HEK293 (cell line): ENCODE measurements around the gene AKT2.

Experiments
- CTCF ChIA-PET: fragments of 350-600 bp; formaldehyde crosslinking; extraction: SDS; loops from one replicate; lab custom pipeline; 2021; ENCODE audit warnings: antibody characterized with exemption; lab: Yijun Ruan, JAX
- POLR2A ChIA-PET: fragments of 300-600 bp; formaldehyde crosslinking; extraction: SDS; loops from one replicate; lab custom pipeline; 2020; ENCODE audit warnings: antibody characterized with exemption, inconsistent platforms; lab: Yijun Ruan, JAX
- H3K27ac ChIP-seq: fragments of 200-500 bp; sonication (Bioruptor generic); 2 replicates; pipeline ENCODE4 v1.5.1; 2014; ENCODE audit warnings: low read depth, low read length, control low read depth, inconsistent platforms; ENCODE audit errors: extremely low read depth
- H3K36me3 ChIP-seq, 2 experiments: fragments of 200-500 bp in 1 of 2; sonication (Bioruptor generic) in 1 of 2; 1 replicate in 1 of 2; 2 replicates in 1 of 2; pipeline ENCODE4 v1.5.1; 2014 to 2017; ENCODE audit warnings: inconsistent platforms in 2 of 2, low read length in 2 of 2; ENCODE audit not compliant: control insufficient read depth in 2 of 2, insufficient read depth in 1 of 2
- H3K4me1 ChIP-seq: fragments of 200-500 bp; sonication (Bioruptor generic); 2 replicates; pipeline ENCODE4 v1.5.1; 2014; ENCODE audit warnings: mild to moderate bottlenecking, low read length, inconsistent platforms; ENCODE audit not compliant: control insufficient read depth, insufficient read depth
- H3K4me3 ChIP-seq: 2 replicates; pipeline ENCODE4 v1.5.1; 2011; ENCODE audit warnings: low read depth, mild to moderate bottlenecking, control low read depth, low read length, moderate library complexity
- H3K9me3 ChIP-seq: fragments of 200-500 bp; sonication (Bioruptor generic); 2 replicates; pipeline ENCODE4 v1.5.1; 2014; ENCODE audit warnings: low read depth, low read length, inconsistent platforms; ENCODE audit not compliant: control insufficient read depth, insufficient read depth
- EGR2 ChIP-seq: fragments of 450-650 bp; formaldehyde crosslinking; IDR thresholded peaks from 2 replicates; pipeline ENCODE4 v1.5.1; 2016; ENCODE audit warnings: low read depth, missing biosample characterization, missing genetic modification characterization
- ELK4 ChIP-seq: IDR thresholded peaks from 2 replicates; pipeline ENCODE4 v1.6.1; 2011; ENCODE audit warnings: mild to moderate bottlenecking, low read depth, low read length, borderline replicate concordance
- GFI1B ChIP-seq: fragments of 450-650 bp; formaldehyde crosslinking; IDR thresholded peaks from 2 replicates; pipeline ENCODE4 v1.5.1; 2016; ENCODE audit warnings: missing biosample characterization, missing genetic modification characterization
- GLIS2 ChIP-seq: fragments of 450-650 bp; formaldehyde crosslinking; IDR thresholded peaks from 2 replicates; pipeline ENCODE4 v1.5.1; 2016; ENCODE audit warnings: missing biosample characterization, missing genetic modification characterization
- PATZ1 ChIP-seq: fragments of 450-650 bp; formaldehyde crosslinking; IDR thresholded peaks from 2 replicates; pipeline ENCODE4 v1.5.1; 2016; ENCODE audit warnings: missing biosample characterization, missing genetic modification characterization
- ZBTB44 ChIP-seq: fragments of 450-650 bp; IDR thresholded peaks from 2 replicates; pipeline ENCODE4 v1.5.1; 2018; ENCODE audit warnings: missing biosample characterization, mild to moderate bottlenecking, missing genetic modification characterization
- ZFHX2 ChIP-seq: fragments of 450-650 bp; formaldehyde crosslinking; conservative IDR thresholded peaks from 2 replicates; pipeline ENCODE4 v1.5.1; 2016; ENCODE audit warnings: missing biosample characterization, missing genetic modification characterization
- ZFP37 ChIP-seq: fragments of 450-650 bp; formaldehyde crosslinking; IDR thresholded peaks from 2 replicates; pipeline ENCODE4 v1.5.1; 2016; ENCODE audit warnings: missing biosample characterization, missing genetic modification characterization
- ZNF112 ChIP-seq: fragments of 450-650 bp; formaldehyde crosslinking; IDR thresholded peaks from 2 replicates; pipeline ENCODE4 v1.5.0; 2017; ENCODE audit warnings: missing biosample characterization, missing genetic modification characterization
- ZNF184 ChIP-seq: fragments of 450-650 bp; IDR thresholded peaks from 2 replicates; pipeline ENCODE4 v1.5.1; 2018; ENCODE audit warnings: missing biosample characterization, mild to moderate bottlenecking, missing genetic modification characterization
- ZNF223 ChIP-seq: fragments of 450-650 bp; formaldehyde crosslinking; IDR thresholded peaks from 2 replicates; pipeline ENCODE4 v1.5.1; 2016; ENCODE audit warnings: missing biosample characterization, missing genetic modification characterization
- ZNF549 ChIP-seq: fragments of 450-650 bp; IDR thresholded peaks from 2 replicates; pipeline ENCODE4 v1.5.1; 2018; ENCODE audit warnings: missing biosample characterization, missing genetic modification characterization, mild to moderate bottlenecking, inconsistent platforms, moderate library complexity
- ZNF561 ChIP-seq: fragments of 450-650 bp; IDR thresholded peaks from 2 replicates; pipeline ENCODE4 v1.5.1; 2018; ENCODE audit warnings: missing biosample characterization, missing genetic modification characterization, borderline replicate concordance
- ZNF571 ChIP-seq: fragments of 450-650 bp; formaldehyde crosslinking; IDR thresholded peaks from 2 replicates; pipeline ENCODE4 v1.5.0; 2017; ENCODE audit warnings: missing biosample characterization, missing genetic modification characterization
- ZNF621 ChIP-seq: fragments of 450-650 bp; formaldehyde crosslinking; IDR thresholded peaks from 2 replicates; pipeline ENCODE4 v1.5.1; 2017; ENCODE audit warnings: missing biosample characterization, missing genetic modification characterization
- TF ChIP-seq, protein P1 (sequence below): fragments of 450-650 bp; formaldehyde crosslinking; IDR thresholded peaks from 2 replicates; pipeline ENCODE4 v1.5.1; 2016; ENCODE audit warnings: missing biosample characterization, missing genetic modification characterization

The AKT2 gene

GRCh38 chr19:40234429-40235237, 50.5 kb downstream of the AKT2 start (continued):
- TF ChIP-seq ZNF184 (tag by site-specific recombination) (no peak), ZBTB44 (tag by site-specific recombination) (no peak), ZNF112 (tag by site-specific recombination) (no peak), PATZ1 (no peak), ELK4 (no peak), ZNF571 (no peak), ZNF549 (tag by site-specific recombination) (no peak), ZNF621 (tag by site-specific recombination) (no peak), ZNF561 (no peak)

GRCh38 chr19:40233811-40234389, 51.2 kb downstream of the AKT2 start:
- Histone ChIP-seq H3K4me1 (peaks cover 11% of the 10 kb centered on the region), H3K36me3 (peaks cover 45 to 58% of the 10 kb centered on the region in 2 experiments), H3K9me3 (no peaks in the 10 kb centered on the region), H3K4me3 (no peak overlapping the region), H3K27ac (no peak overlapping the region)
- ChIA-PET POLR2A (interaction anchor here (0.7 kb wide), 1 partner anchor 79 kb away, joined by 4 read pairs; no protein-coding TSS in a partner anchor), CTCF (interaction anchor here (0.9 kb wide), 1 partner anchor 94 kb away, joined by 4 read pairs; no protein-coding TSS in a partner anchor)
- TF ChIP-seq ZFHX2 (tag by site-specific recombination) (peak; percentile 98), GLIS2 (tag by site-specific recombination) (peak; percentile 18), ZFP37 (tag by site-specific recombination) (no peak), EGR2 (peak; percentile 98), GFI1B (tag by site-specific recombination) (no peak), ZNF223 (tag by site-specific recombination) (no peak)
- TF ChIP-seq, protein P1, sequence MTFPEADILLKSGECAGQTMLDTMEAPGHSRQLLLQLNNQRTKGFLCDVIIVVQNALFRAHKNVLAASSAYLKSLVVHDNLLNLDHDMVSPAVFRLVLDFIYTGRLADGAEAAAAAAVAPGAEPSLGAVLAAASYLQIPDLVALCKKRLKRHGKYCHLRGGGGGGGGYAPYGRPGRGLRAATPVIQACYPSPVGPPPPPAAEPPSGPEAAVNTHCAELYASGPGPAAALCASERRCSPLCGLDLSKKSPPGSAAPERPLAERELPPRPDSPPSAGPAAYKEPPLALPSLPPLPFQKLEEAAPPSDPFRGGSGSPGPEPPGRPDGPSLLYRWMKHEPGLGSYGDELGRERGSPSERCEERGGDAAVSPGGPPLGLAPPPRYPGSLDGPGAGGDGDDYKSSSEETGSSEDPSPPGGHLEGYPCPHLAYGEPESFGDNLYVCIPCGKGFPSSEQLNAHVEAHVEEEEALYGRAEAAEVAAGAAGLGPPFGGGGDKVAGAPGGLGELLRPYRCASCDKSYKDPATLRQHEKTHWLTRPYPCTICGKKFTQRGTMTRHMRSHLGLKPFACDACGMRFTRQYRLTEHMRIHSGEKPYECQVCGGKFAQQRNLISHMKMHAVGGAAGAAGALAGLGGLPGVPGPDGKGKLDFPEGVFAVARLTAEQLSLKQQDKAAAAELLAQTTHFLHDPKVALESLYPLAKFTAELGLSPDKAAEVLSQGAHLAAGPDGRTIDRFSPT (tag by site-specific recombination) = 0 out of 2 replicates have a peak, but pooled peaks have one; percentile 34
